Astrocyte of the spinal cord (primary cell): ENCODE data around the gene SVEP1.

Source experiments
- DNase-seq: peaks from one replicate; pipeline ENCODE4 v3.0.0; 2011; ENCODE audit warnings: low read depth, low spot score
- H3K4me3 ChIP-seq: 2 replicates; pipeline ENCODE4 v1.5.1; 2011; ENCODE audit warnings: low read depth, mild to moderate bottlenecking, low read length, moderate library complexity
- in situ Hi-C: cut with HindIII; loops from 2 replicates; pipeline ENCODE4 v1.10.0; 2017; ENCODE audit warnings: low sequenced_read_pairs
- TF ChIP-seq, protein P1 (sequence below): IDR thresholded peaks from 2 replicates; pipeline ENCODE4 v1.5.1; 2012; ENCODE audit warnings: low read depth, mild to moderate bottlenecking, low read length, inconsistent platforms

SVEP1 gene

GRCh38 chr9:110487196-110487595, 92.3 kb downstream of the SVEP1 start:
- no peak for DNase-seq
- in situ Hi-C loops, result no loop called here
- TF ChIP-seq, protein P1, sequence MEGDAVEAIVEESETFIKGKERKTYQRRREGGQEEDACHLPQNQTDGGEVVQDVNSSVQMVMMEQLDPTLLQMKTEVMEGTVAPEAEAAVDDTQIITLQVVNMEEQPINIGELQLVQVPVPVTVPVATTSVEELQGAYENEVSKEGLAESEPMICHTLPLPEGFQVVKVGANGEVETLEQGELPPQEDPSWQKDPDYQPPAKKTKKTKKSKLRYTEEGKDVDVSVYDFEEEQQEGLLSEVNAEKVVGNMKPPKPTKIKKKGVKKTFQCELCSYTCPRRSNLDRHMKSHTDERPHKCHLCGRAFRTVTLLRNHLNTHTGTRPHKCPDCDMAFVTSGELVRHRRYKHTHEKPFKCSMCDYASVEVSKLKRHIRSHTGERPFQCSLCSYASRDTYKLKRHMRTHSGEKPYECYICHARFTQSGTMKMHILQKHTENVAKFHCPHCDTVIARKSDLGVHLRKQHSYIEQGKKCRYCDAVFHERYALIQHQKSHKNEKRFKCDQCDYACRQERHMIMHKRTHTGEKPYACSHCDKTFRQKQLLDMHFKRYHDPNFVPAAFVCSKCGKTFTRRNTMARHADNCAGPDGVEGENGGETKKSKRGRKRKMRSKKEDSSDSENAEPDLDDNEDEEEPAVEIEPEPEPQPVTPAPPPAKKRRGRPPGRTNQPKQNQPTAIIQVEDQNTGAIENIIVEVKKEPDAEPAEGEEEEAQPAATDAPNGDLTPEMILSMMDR, result no peak
- no peak overlapping the region for H3K4me3 ChIP-seq

DNA sequence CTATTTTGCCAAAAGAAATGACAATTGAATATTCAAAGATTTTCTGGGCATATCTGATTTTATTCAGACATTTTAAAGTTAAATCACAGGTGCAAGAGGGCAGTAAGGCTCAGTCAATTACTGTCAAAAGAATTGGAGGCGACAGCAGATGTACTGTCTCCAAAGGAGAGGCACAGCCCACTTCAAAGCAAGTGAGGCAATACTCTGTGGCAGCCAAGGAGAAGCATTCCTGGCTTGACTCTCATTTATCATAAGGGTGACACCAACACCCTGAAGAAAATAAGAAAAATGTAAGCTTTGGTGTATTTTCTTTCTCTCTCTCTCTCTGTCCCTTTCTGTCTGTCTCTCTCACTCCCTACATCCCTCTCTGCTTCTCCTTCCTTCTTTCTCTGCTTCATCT, 93.3 kb downstream of the SVEP1 start:
- TF ChIP-seq, protein P1, result no peak
- in situ Hi-C loops, result no loop called here
- H3K4me3 ChIP-seq, result no peak overlapping the region
- DNase-seq, result no peak

- TF ChIP-seq, protein P1, result no peak
- DNase-seq, result no peak
- in situ Hi-C loops, result no loop called here
- H3K4me3 ChIP-seq, result no peak overlapping the region
These were observed 100.1 kb downstream of the SVEP1 start for GRCh38 chr9:110479481-110479880.

DNA sequence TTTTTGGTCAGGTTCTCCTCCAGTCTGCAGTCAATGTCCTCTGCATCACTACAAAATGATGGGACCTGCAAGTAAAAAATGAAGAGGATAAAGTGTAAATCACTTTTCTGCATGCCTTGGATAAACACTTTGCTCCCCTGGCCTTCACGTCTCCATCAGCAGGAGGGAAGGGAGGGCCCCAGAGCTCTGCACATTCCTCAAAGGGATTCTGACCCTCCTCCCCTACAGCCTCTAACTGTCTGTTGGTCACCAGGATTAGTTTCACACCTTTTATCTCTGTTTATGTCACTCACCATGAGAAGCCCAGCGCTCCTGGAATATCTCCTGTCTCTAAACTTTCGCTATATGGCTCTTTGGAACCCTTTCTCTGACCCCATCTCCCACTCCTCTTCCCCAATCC, 103.3 kb downstream of the SVEP1 start:
- TF ChIP-seq, protein P1, result no peak
- in situ Hi-C loops, result no loop called here
- no peak for DNase-seq
- H3K4me3 ChIP-seq, result no peak overlapping the region

GRCh38 chr9:110472111-110472510, 107.4 kb downstream of the SVEP1 start:
- in situ Hi-C loops, result no loop called here
- TF ChIP-seq, protein P1, result no peak
- no peak for DNase-seq
- no peak overlapping the region for H3K4me3 ChIP-seq

- no peak for DNase-seq
- TF ChIP-seq, protein P1, result no peak
- H3K4me3 ChIP-seq, result no peak overlapping the region
- in situ Hi-C loops, result no loop called here
These were observed 110.6 kb downstream of the SVEP1 start for GRCh38 chr9:110468950-110469349.

DNA sequence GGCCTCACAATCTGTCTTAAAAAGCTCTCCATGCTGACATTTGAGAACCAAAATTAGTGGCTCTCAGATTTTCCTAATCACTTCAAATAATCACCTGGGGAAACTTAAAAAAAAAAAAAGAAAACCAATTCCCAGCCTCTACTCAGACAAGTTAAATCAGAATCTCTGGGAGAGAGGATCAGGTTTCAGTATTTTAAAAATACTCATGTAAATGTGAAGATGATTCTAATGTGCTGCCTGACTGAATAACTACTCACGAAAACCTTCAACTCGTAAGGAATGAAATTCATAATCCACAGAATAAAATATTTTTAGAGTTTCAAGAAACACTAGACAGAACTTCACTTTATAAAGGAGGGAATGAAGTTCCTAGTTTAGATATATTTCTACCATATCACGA, 114.4 kb downstream of the SVEP1 start:
- TF ChIP-seq, protein P1, result no peak
- H3K4me3 ChIP-seq, result no peak overlapping the region
- in situ Hi-C loops, result no loop called here
- DNase-seq, result no peak
